GM13976 (cell line): ENCODE results near the gene UNC13D.
"Not testable (repeated sequence)": the region's sequence is repeated elsewhere in the genome, so short reads cannot be mapped to it uniquely, and the experiment has no call there.

Source experiments
- DNase-seq: peaks from one replicate; pipeline ENCODE4 v3.0.0; 2012; ENCODE audit warnings: low spot score
- CTCF ChIP-seq: IDR thresholded peaks from 2 replicates; pipeline ENCODE4 v1.5.1; 2012; ENCODE audit warnings: borderline replicate concordance, mild to moderate bottlenecking; ENCODE audit not compliant: insufficient read depth; ENCODE audit errors: extremely low read depth, missing control alignments, control extremely low read depth
- in situ Hi-C: fragments of 300-500 bp; cut with MboI; formaldehyde crosslinking; loops from one replicate; pipeline ENCODE4 v1.12.0; 2022; ENCODE audit warnings: low sequenced_read_pairs, mixed read lengths, inconsistent platforms; ENCODE audit not compliant: unreplicated experiment

UNC13D gene

GRCh38 chr17:75861927-75862317 lies 17.7 kb upstream of the UNC13D start:
- in situ Hi-C loops = no loop called here
- no peak for TF ChIP-seq CTCF
- DNase-seq = no peak

- in situ Hi-C loops, DNase-seq: not testable (repeated sequence)
These were observed 15.2 kb upstream of the UNC13D start for GRCh38 chr17:75859358-75859757.

GRCh38 chr17:75856062-75856756 lies 12.0 kb upstream of the UNC13D start:
- no peak for TF ChIP-seq CTCF
- in situ Hi-C loops = no loop called here
- DNase-seq = no peak

- in situ Hi-C loops = no loop called here
- DNase-seq = peak; percentile 97
- peak; percentile 68 for TF ChIP-seq CTCF
These were observed 11.3 kb upstream of the UNC13D start, which contains the start of gene WBP2 for GRCh38 chr17:75855310-75856061. Gene WBP2, minus strand, starts transcription at chr17:75855335. Its CDS starts 38 bp downstream, at chr17:75855297.

GRCh38 chr17:75854881-75855309 lies 10.7 kb upstream of the UNC13D start:
- in situ Hi-C loops = no loop called here
- DNase-seq = no peak
- TF ChIP-seq CTCF = no peak

- DNase-seq = no peak
- in situ Hi-C loops = no loop called here
- no peak for TF ChIP-seq CTCF
These were observed 10.0 kb upstream of the UNC13D start for GRCh38 chr17:75854101-75854748.

- TF ChIP-seq CTCF = no peak
- in situ Hi-C loops = no loop called here
- no peak for DNase-seq
These were observed 9.2 kb upstream of the UNC13D start for GRCh38 chr17:75853433-75853832.

- DNase-seq, in situ Hi-C loops: not testable (repeated sequence)
These were observed 7.4 kb upstream of the UNC13D start for GRCh38 chr17:75851693-75851991.
